Hepatocyte (in vitro differentiated cells): ENCODE data around the gene SDK1. TPM values are rescaled to one million over a fixed set of nuclear protein-coding genes. Genes with fewer than 3 reads are reported as not detected.

Experiments
- DNase-seq: peaks from one replicate; pipeline ENCODE4 v3.0.0-alpha.2; 2016; ENCODE audit warnings: low spot score
- H2AFZ ChIP-seq: fragments of 200-600 bp; sonication (generic); 2 replicates; pipeline ENCODE4 v1.6.0; 2016; ENCODE audit warnings: antibody characterized with exemption, mild to moderate bottlenecking
- H3K27ac ChIP-seq: fragments of 200-600 bp; sonication (generic); 2 replicates; pipeline ENCODE4 v1.5.1; 2016; ENCODE audit warnings: mild to moderate bottlenecking
- H3K27me3 ChIP-seq: fragments of 200-600 bp; sonication (generic); 2 replicates; pipeline ENCODE4 v1.6.1; 2016
- H3K36me3 ChIP-seq: fragments of 200-600 bp; sonication (generic); replicated peaks from 2 replicates; pipeline ENCODE4 v1.5.1; 2016; ENCODE audit warnings: low read depth; ENCODE audit not compliant: insufficient read depth
- H3K4me1 ChIP-seq: fragments of 200-600 bp; sonication (generic); 2 replicates; pipeline ENCODE4 v1.5.1; 2016; ENCODE audit warnings: mild to moderate bottlenecking, moderate library complexity; ENCODE audit not compliant: insufficient read depth
- H3K4me2 ChIP-seq: fragments of 200-600 bp; sonication (generic); 2 replicates; pipeline ENCODE4 v1.6.0; 2016
- H3K4me3 ChIP-seq: fragments of 200-600 bp; sonication (generic); 2 replicates; pipeline ENCODE4 v1.5.1; 2016; ENCODE audit warnings: mild to moderate bottlenecking
- H3K79me2 ChIP-seq: fragments of 200-600 bp; sonication (generic); 2 replicates; pipeline ENCODE4 v1.6.0; 2017; ENCODE audit warnings: mild to moderate bottlenecking
- H3K9me2 ChIP-seq: fragments of 200-600 bp; sonication (generic); replicated peaks from 2 replicates; pipeline ENCODE4 v1.6.0; 2017; ENCODE audit warnings: mild to moderate bottlenecking; ENCODE audit not compliant: insufficient read depth
- H3K9me3 ChIP-seq: fragments of 200-600 bp; sonication (generic); 2 replicates; pipeline ENCODE4 v1.5.1; 2016; ENCODE audit warnings: low read depth, mild to moderate bottlenecking
- H4K20me1 ChIP-seq: fragments of 200-600 bp; sonication (generic); 2 replicates; pipeline ENCODE4 v1.6.0; 2016; ENCODE audit warnings: mild to moderate bottlenecking; ENCODE audit not compliant: insufficient read depth, poor library complexity, severe bottlenecking
- EZH2 ChIP-seq: fragments of 200-600 bp; sonication (generic); IDR thresholded peaks from 2 replicates; pipeline ENCODE4 v1.6.1; 2016; ENCODE audit warnings: antibody characterized with exemption, mild to moderate bottlenecking, borderline replicate concordance
- EZH2phosphoT487 ChIP-seq: fragments of 200-600 bp; sonication (generic); IDR thresholded peaks from one replicate; pipeline ENCODE4 v1.6.1; 2018; ENCODE audit warnings: antibody characterized with exemption, mild to moderate bottlenecking, low read depth, moderate library complexity; ENCODE audit not compliant: unreplicated experiment, severe bottlenecking
- WGBS: methylation state at CpG from one replicate; pipeline ENCODE4 v1.1.6; 2016; ENCODE audit warnings: low lambda C conversion rate; ENCODE audit errors: missing lambda C conversion rate; 5-methylcytosine and 5-hydroxymethylcytosine counted together
- polyA plus RNA-seq: library from polyadenylated mRNA; unstranded; fragments of >200 nt; fragmentation: Nextera tagmentation; extraction: Ambion mirVana; gene quantifications from 2 replicates; pipeline ENCODE4 v1.2.1, GENCODE V29; 2016
- total RNA-seq: library from RNA; depleted of rRNA; stranded (reverse); fragments of >200 nt; gene quantifications from 2 replicates; pipeline ENCODE4 v1.2.3, GENCODE V29; 2014
- TF ChIP-seq, protein P1 (sequence below): fragments of 200-600 bp; sonication (generic); IDR thresholded peaks from 2 replicates; pipeline ENCODE4 v1.5.1; 2016; ENCODE audit warnings: antibody characterized with exemption, mild to moderate bottlenecking; ENCODE audit not compliant: poor library complexity

Gene SDK1
- total and polyA plus RNA-seq, 2 experiments from 2014 or later = 4.3 to 10.0 TPM

DNA sequence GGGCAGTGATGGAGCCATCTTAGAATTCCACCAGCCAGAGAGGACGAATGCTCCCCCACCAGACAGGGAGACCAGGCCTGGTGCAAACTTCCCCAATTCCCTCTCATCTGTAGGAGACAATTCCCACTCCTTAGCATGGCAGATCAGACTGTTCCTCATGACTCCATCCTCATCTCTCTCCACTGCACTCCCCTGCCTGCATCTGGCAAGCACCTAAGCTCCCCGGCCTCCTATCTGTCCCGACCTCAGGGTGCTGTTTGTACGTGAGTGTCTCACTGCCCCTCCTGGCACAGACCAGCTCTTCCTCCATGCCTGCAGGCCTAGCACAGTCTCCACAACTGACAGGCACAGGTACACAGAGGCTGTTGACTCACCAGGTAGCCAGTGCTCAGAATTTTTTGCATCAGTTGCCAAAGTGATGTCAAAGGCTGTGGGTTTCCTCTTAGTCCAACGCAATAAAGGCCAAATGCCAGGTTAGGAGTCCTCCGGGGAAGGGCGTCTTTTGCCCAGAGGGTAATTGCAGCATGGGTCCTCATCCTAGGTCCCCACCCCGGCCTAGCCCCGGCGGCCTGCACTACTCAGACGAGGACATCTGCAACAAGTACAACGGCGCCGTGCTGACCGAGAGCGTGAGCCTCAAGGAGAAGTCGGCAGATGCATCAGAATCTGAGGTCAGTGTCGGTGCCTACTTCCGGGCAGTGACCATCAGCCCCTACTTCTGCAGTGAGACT is 944.2 kb downstream of the SDK1 start:
- no peaks in the 10 kb centered on the region for H4K20me1 ChIP-seq
- no peak overlapping the region for H3K4me3 ChIP-seq
- no peak overlapping the region for H3K4me2 ChIP-seq
- no peaks in the 10 kb centered on the region for H3K9me3 ChIP-seq
- no peak for DNase-seq
- H3K79me2 ChIP-seq = no peaks in the 10 kb centered on the region
- no peak overlapping the region for H3K27ac ChIP-seq
- H3K4me1 ChIP-seq = no peaks in the 10 kb centered on the region
- H3K9me2 ChIP-seq = no peaks in the 10 kb centered on the region
- no peaks in the 10 kb centered on the region for H3K36me3 ChIP-seq
- TF ChIP-seq EZH2 (no peak), EZH2phosphoT487 (no peak)
- TF ChIP-seq, protein P1, sequence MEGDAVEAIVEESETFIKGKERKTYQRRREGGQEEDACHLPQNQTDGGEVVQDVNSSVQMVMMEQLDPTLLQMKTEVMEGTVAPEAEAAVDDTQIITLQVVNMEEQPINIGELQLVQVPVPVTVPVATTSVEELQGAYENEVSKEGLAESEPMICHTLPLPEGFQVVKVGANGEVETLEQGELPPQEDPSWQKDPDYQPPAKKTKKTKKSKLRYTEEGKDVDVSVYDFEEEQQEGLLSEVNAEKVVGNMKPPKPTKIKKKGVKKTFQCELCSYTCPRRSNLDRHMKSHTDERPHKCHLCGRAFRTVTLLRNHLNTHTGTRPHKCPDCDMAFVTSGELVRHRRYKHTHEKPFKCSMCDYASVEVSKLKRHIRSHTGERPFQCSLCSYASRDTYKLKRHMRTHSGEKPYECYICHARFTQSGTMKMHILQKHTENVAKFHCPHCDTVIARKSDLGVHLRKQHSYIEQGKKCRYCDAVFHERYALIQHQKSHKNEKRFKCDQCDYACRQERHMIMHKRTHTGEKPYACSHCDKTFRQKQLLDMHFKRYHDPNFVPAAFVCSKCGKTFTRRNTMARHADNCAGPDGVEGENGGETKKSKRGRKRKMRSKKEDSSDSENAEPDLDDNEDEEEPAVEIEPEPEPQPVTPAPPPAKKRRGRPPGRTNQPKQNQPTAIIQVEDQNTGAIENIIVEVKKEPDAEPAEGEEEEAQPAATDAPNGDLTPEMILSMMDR = no peak
- H3K27me3 ChIP-seq = no peaks in the 10 kb centered on the region
- no peak overlapping the region for H2AFZ ChIP-seq
- WGBS = 92% methylated on average over 19 of the region's 19 CpGs

- H3K79me2 ChIP-seq = no peaks in the 10 kb centered on the region
- no peaks in the 10 kb centered on the region for H3K9me3 ChIP-seq
- H3K36me3 ChIP-seq = no peaks in the 10 kb centered on the region
- H3K4me1 ChIP-seq = no peaks in the 10 kb centered on the region
- no peak for TF ChIP-seq EZH2
- TF ChIP-seq EZH2phosphoT487 = no peak
- TF ChIP-seq, protein P1 = no peak
- H3K27ac ChIP-seq = no peak overlapping the region
- H3K4me3 ChIP-seq = no peak overlapping the region
- H3K4me2 ChIP-seq = no peak overlapping the region
- H3K9me2 ChIP-seq = no peaks in the 10 kb centered on the region
- DNase-seq = no peak
- WGBS = 70% methylated on average over 12 of the region's 12 CpGs
- H2AFZ ChIP-seq = no peak overlapping the region
- H3K27me3 ChIP-seq = no peaks in the 10 kb centered on the region
- no peaks in the 10 kb centered on the region for H4K20me1 ChIP-seq
Measured at GRCh38 chr7:4245866-4246470, 944.9 kb downstream of the SDK1 start.

DNA sequence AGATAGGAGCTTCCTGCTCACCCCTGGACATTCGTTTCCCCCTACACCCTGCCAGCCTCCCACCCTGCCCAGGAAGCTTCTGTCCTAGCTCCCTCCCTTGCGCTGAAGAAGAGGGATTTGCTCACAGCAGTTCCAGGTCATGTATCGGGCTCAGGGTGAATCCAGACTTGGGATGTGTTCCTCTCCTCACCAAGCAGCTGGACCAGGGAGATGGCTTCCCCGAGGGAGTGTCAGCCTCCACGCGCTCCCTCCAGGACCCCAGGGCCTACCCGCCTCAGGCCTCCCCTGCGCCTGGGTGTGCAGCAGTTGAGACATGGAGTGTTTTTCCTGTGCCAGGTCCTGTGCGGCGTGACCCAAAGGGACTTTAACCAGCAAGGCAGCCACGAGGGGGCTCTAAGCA is 945.5 kb downstream of the SDK1 start:
- no peaks in the 10 kb centered on the region for H3K9me2 ChIP-seq
- H3K27me3 ChIP-seq = no peaks in the 10 kb centered on the region
- no peak overlapping the region for H3K27ac ChIP-seq
- H3K9me3 ChIP-seq = peaks cover 2% of the 10 kb centered on the region
- no peak for DNase-seq
- H4K20me1 ChIP-seq = no peaks in the 10 kb centered on the region
- H2AFZ ChIP-seq = no peak overlapping the region
- no peak for TF ChIP-seq EZH2
- TF ChIP-seq EZH2phosphoT487 = no peak
- TF ChIP-seq, protein P1 = no peak
- 96% methylated on average over 11 of the region's 11 CpGs for WGBS
- no peaks in the 10 kb centered on the region for H3K4me1 ChIP-seq
- no peak overlapping the region for H3K4me2 ChIP-seq
- H3K79me2 ChIP-seq = no peaks in the 10 kb centered on the region
- H3K4me3 ChIP-seq = no peak overlapping the region
- H3K36me3 ChIP-seq = no peaks in the 10 kb centered on the region
